H7 (cell line): Measurements from ENCODE around the gene BCL11A. TPM values are rescaled to one million over a fixed set of nuclear protein-coding genes. Genes with fewer than 3 reads are reported as not detected.

Experiments
- DNase-seq: peaks from one replicate; pipeline ENCODE4 v3.0.0; 2012
- H3K27me3 ChIP-seq: 2 replicates; pipeline ENCODE4 v1.6.0; 2011; ENCODE audit warnings: mild to moderate bottlenecking, low read length; ENCODE audit not compliant: control insufficient read depth, insufficient read depth
- H3K36me3 ChIP-seq: replicated peaks from 2 replicates; pipeline ENCODE4 v1.5.1; 2011; ENCODE audit warnings: low read length; ENCODE audit not compliant: control insufficient read depth, insufficient read depth
- H3K4me3 ChIP-seq: 2 replicates; pipeline ENCODE4 v1.5.1; 2011; ENCODE audit warnings: low read depth, mild to moderate bottlenecking, control low read depth, low read length, moderate library complexity; ENCODE audit not compliant: insufficient read depth
- total RNA-seq: library from RNA; depleted of rRNA; stranded (reverse); fragments of >200 nt; shearing (Covaris generic); gene quantifications from 2 replicates; pipeline ENCODE4 v1.2.3, GENCODE V29; 2014

The BCL11A gene
- total RNA-seq, 1 experiment from 2014 or later: 30.5 TPM

GRCh38 chr2:60505880-60506260 is 47.6 kb downstream of the BCL11A start:
- no peak for DNase-seq
- Histone ChIP-seq H3K27me3 (no peaks in the 10 kb centered on the region), H3K4me3 (no peak overlapping the region), H3K36me3 (no peaks in the 10 kb centered on the region; the same call in none of the 2 replicates)

GRCh38 chr2:60505240-60505879 is 48.1 kb downstream of the BCL11A start:
- no peak for DNase-seq
- Histone ChIP-seq H3K27me3 (no peaks in the 10 kb centered on the region), H3K4me3 (no peak overlapping the region), H3K36me3 (peaks cover 1% of the 10 kb centered on the region)

- no peak for DNase-seq
- no peak overlapping the region for H3K4me3 ChIP-seq
- H3K36me3 ChIP-seq: peaks cover 3% of the 10 kb centered on the region
- H3K27me3 ChIP-seq: no peaks in the 10 kb centered on the region
Measured at GRCh38 chr2:60504049-60504448, 49.4 kb downstream of the BCL11A start.

- DNase-seq: no peak
- no peaks in the 10 kb centered on the region for H3K27me3 ChIP-seq
- peaks cover 3% of the 10 kb centered on the region for H3K36me3 ChIP-seq
- H3K4me3 ChIP-seq: no peak overlapping the region
Measured at GRCh38 chr2:60502144-60502543, 51.3 kb downstream of the BCL11A start.

- DNase-seq: no peak
- Histone ChIP-seq H3K36me3 (peaks cover 3% of the 10 kb centered on the region), H3K27me3 (no peaks in the 10 kb centered on the region), H3K4me3 (no peak overlapping the region)
Measured at GRCh38 chr2:60500861-60501260, 52.6 kb downstream of the BCL11A start.

- DNase-seq: no peak
- no peak overlapping the region for H3K4me3 ChIP-seq
- H3K36me3 ChIP-seq: peaks cover 3% of the 10 kb centered on the region
- no peaks in the 10 kb centered on the region for H3K27me3 ChIP-seq
Measured at GRCh38 chr2:60499651-60500265, 53.7 kb downstream of the BCL11A start.

GRCh38 chr2:60498816-60499429 is 54.5 kb downstream of the BCL11A start:
- H3K27me3 ChIP-seq: no peaks in the 10 kb centered on the region
- H3K4me3 ChIP-seq: no peak overlapping the region
- H3K36me3 ChIP-seq: peaks cover 3% of the 10 kb centered on the region
- DNase-seq: no peak

- no peak for DNase-seq
- Histone ChIP-seq H3K27me3 (no peaks in the 10 kb centered on the region), H3K36me3 (peaks cover 3% of the 10 kb centered on the region), H3K4me3 (no peak overlapping the region)
Measured at GRCh38 chr2:60498127-60498815, 55.2 kb downstream of the BCL11A start.

GRCh38 chr2:60497500-60497899 is 56.0 kb downstream of the BCL11A start:
- Histone ChIP-seq H3K36me3 (peaks cover 3% of the 10 kb centered on the region), H3K4me3 (no peak overlapping the region), H3K27me3 (no peaks in the 10 kb centered on the region)
- no peak for DNase-seq

- Histone ChIP-seq H3K27me3 (no peaks in the 10 kb centered on the region), H3K36me3 (peaks cover 3% of the 10 kb centered on the region), H3K4me3 (no peak overlapping the region)
- DNase-seq: no peak
Measured at GRCh38 chr2:60496956-60497355, 56.5 kb downstream of the BCL11A start.

- Histone ChIP-seq H3K27me3 (no peaks in the 10 kb centered on the region), H3K36me3 (peaks cover 3% of the 10 kb centered on the region), H3K4me3 (no peak overlapping the region)
- DNase-seq: no peak
Measured at GRCh38 chr2:60496475-60496874, 57.0 kb downstream of the BCL11A start.

GRCh38 chr2:60495041-60495625 is 58.3 kb downstream of the BCL11A start:
- Histone ChIP-seq H3K4me3 (no peak overlapping the region), H3K36me3 (no peaks in the 10 kb centered on the region; the same call in 1 of the 2 replicates), H3K27me3 (no peaks in the 10 kb centered on the region)
- DNase-seq: no peak

GRCh38 chr2:60493804-60494387 is 59.6 kb downstream of the BCL11A start:
- no peaks in the 10 kb centered on the region for H3K27me3 ChIP-seq
- H3K36me3 ChIP-seq: no peaks in the 10 kb centered on the region; the same call in 1 of the 2 replicates
- H3K4me3 ChIP-seq: no peak overlapping the region
- no peak for DNase-seq

- no peaks in the 10 kb centered on the region for H3K27me3 ChIP-seq
- no peak for DNase-seq
- H3K36me3 ChIP-seq: no peaks in the 10 kb centered on the region
- H3K4me3 ChIP-seq: no peak overlapping the region
Measured at GRCh38 chr2:60492548-60492947, 60.9 kb downstream of the BCL11A start.
